Fibroblast of mammary gland (primary cell): ENCODE results near the gene FDXACB1.

ENCODE experiments used
- DNase-seq: peaks from one replicate; pipeline ENCODE4 v3.0.0-alpha.2; 2010; ENCODE audit warnings: low read depth
- H3K4me3 ChIP-seq: 2 replicates; pipeline ENCODE4 v1.5.1; 2011; ENCODE audit warnings: low read depth, mild to moderate bottlenecking, low read length, moderate library complexity; ENCODE audit not compliant: control insufficient read depth
- CTCF ChIP-seq: conservative IDR thresholded peaks from 2 replicates; pipeline ENCODE4 v1.5.1; 2011; ENCODE audit warnings: low read depth, low read length, inconsistent platforms; ENCODE audit not compliant: control insufficient read depth, insufficient read depth

FDXACB1 gene

GRCh38 chr11:111829185-111829968 lies 49.6 kb downstream of the FDXACB1 start:
- TF ChIP-seq CTCF = no peak
- DNase-seq = no peak
- no peak overlapping the region for H3K4me3 ChIP-seq

GRCh38 chr11:111826322-111826950 lies 52.5 kb downstream of the FDXACB1 start:
- H3K4me3 ChIP-seq = no peak overlapping the region
- no peak for TF ChIP-seq CTCF
- no peak for DNase-seq
